Large intestine (tissue), 12 donors: ENCODE results near the gene ADIG. TPM values are rescaled to one million over a fixed set of nuclear protein-coding genes. Genes with fewer than 3 reads are reported as not detected.

Source experiments
- DNase-seq, 2 donors: peaks; one replicate each; pipeline versions ENCODE4 v3.0.0 to v3.0.0-alpha.2; 2013
- H3K27ac ChIP-seq: one replicate; pipeline ENCODE4 v1.5.1; 2013; ENCODE audit warnings: low read length
- H3K27me3 ChIP-seq: 2 replicates; pipeline ENCODE4 v1.6.1; 2013; ENCODE audit warnings: low read length; ENCODE audit not compliant: control insufficient read depth, insufficient read depth
- H3K36me3 ChIP-seq: 2 replicates; pipeline ENCODE4 v1.6.1; 2013; ENCODE audit warnings: low read length; ENCODE audit not compliant: control insufficient read depth, insufficient read depth
- H3K4me1 ChIP-seq: one replicate; pipeline ENCODE4 v1.6.1; 2013; ENCODE audit warnings: low read length; ENCODE audit not compliant: control insufficient read depth, insufficient read depth
- H3K4me3 ChIP-seq: one replicate; pipeline ENCODE4 v1.5.1; 2013; ENCODE audit warnings: low read length
- H3K9me3 ChIP-seq: one replicate; pipeline ENCODE4 v1.6.1; 2013; ENCODE audit warnings: mild to moderate bottlenecking, low read depth, low read length, moderate library complexity; ENCODE audit not compliant: control insufficient read depth
- WGBS: methylation state at CpG from one replicate; pipeline ENCODE4 v1.1.5; 2013; ENCODE audit warnings: low lambda C conversion rate; ENCODE audit not compliant: insufficient coverage; 5-methylcytosine and 5-hydroxymethylcytosine counted together
- long read RNA-seq, 11 donors: transcript quantifications; one replicate each; lab custom pipeline, GENCODE V29; 2026
- polyA plus RNA-seq: library from polyadenylated mRNA; unstranded; fragments of 120-200 nt; gene quantifications from one replicate; pipeline ENCODE4 v1.2.1, GENCODE V29; 2013

ADIG gene
- not detected for polyA plus RNA-seq
- long read RNA-seq, donor 1 = 0 reads
- long read RNA-seq, donor 2 = 0 reads
- long read RNA-seq, donor 3 = 0 reads
- long read RNA-seq, donor 4 = 0 reads
- long read RNA-seq, donor 5 = 0 reads
- long read RNA-seq, donor 6 = 0 reads
- long read RNA-seq, donor 7 = 0 reads
- long read RNA-seq, donor 8 = 0 reads
- long read RNA-seq, donor 9 = 0 reads
- long read RNA-seq, donor 10 = 0 reads
- long read RNA-seq, donor 11 = 0 reads

- Histone ChIP-seq H3K4me1 (no peaks in the 10 kb centered on the region), H3K9me3 (no peaks in the 10 kb centered on the region), H3K27me3 (peaks cover 14% of the 10 kb centered on the region), H3K4me3 (no peak within 1 kb of the TSS), H3K36me3 (peaks cover 13% of the 10 kb centered on the region), H3K27ac (no peak within 1 kb of the TSS)
- DNase-seq = no peak
- 83% methylated on average over 1 of the region's 5 CpGs for WGBS
These were observed at the start of gene ADIG for GRCh38 chr20:38581013-38581412. TSS of gene ADIG (plus strand) at chr20:38581197. CDS start at chr20:38581251, 54 bp downstream.

GRCh38 chr20:38534756-38535155, 46.2 kb upstream of the ADIG start:
- WGBS = no CpG with 5 or more reads among the region's 11 CpGs
- no peaks in the 10 kb centered on the region for H3K27me3 ChIP-seq

GRCh38 chr20:38536310-38536709, 44.7 kb upstream of the ADIG start:
- no peak overlapping the region for H3K27ac ChIP-seq
- no peak overlapping the region for H3K4me3 ChIP-seq
- H3K4me1 ChIP-seq = no peaks in the 10 kb centered on the region
- peaks cover 61% of the 10 kb centered on the region for H3K36me3 ChIP-seq
- WGBS = 100% methylated on average over 2 of the region's 2 CpGs
- H3K27me3 ChIP-seq = no peaks in the 10 kb centered on the region
- no peak for DNase-seq
- no peaks in the 10 kb centered on the region for H3K9me3 ChIP-seq

More at GRCh38 chr20:38534756-38535155, 46.2 kb upstream of the ADIG start:
- no peaks in the 10 kb centered on the region for H3K4me1 ChIP-seq
- H3K4me3 ChIP-seq = no peak overlapping the region
- no peak overlapping the region for H3K27ac ChIP-seq
- DNase-seq = no peak
- H3K36me3 ChIP-seq = peaks cover 51% of the 10 kb centered on the region
- no peaks in the 10 kb centered on the region for H3K9me3 ChIP-seq

GRCh38 chr20:38537176-38537575, 43.8 kb upstream of the ADIG start:
- Histone ChIP-seq H3K36me3 (peaks cover 70% of the 10 kb centered on the region), H3K4me3 (no peak overlapping the region), H3K4me1 (no peaks in the 10 kb centered on the region), H3K27me3 (no peaks in the 10 kb centered on the region), H3K9me3 (no peaks in the 10 kb centered on the region), H3K27ac (no peak overlapping the region)
- 100% methylated on average over 1 of the region's 1 CpG for WGBS
- DNase-seq = no peak

GRCh38 chr20:38538789-38539188, 42.2 kb upstream of the ADIG start:
- WGBS = 83% methylated on average over 1 of the region's 2 CpGs
- no peak overlapping the region for H3K27ac ChIP-seq
- peaks cover 77% of the 10 kb centered on the region for H3K36me3 ChIP-seq
- no peaks in the 10 kb centered on the region for H3K4me1 ChIP-seq
- H3K9me3 ChIP-seq = no peaks in the 10 kb centered on the region
- no peak overlapping the region for H3K4me3 ChIP-seq
- H3K27me3 ChIP-seq = no peaks in the 10 kb centered on the region
- DNase-seq = no peak

GRCh38 chr20:38543014-38543906, 37.7 kb upstream of the ADIG start:
- no peaks in the 10 kb centered on the region for H3K27me3 ChIP-seq
- H3K27ac ChIP-seq = no peak overlapping the region
- WGBS = 90% methylated on average over 3 of the region's 7 CpGs
- peaks cover 82% of the 10 kb centered on the region for H3K36me3 ChIP-seq
- no peaks in the 10 kb centered on the region for H3K4me1 ChIP-seq
- DNase-seq = no peak
- H3K4me3 ChIP-seq = no peak overlapping the region
- H3K9me3 ChIP-seq = no peaks in the 10 kb centered on the region

- 100% methylated on average over 2 of the region's 2 CpGs for WGBS
- Histone ChIP-seq H3K27me3 (no peaks in the 10 kb centered on the region), H3K4me3 (no peak overlapping the region), H3K9me3 (no peaks in the 10 kb centered on the region), H3K36me3 (peaks cover 75% of the 10 kb centered on the region), H3K27ac (no peak overlapping the region), H3K4me1 (no peaks in the 10 kb centered on the region)
- DNase-seq = no peak
These were observed 35.2 kb upstream of the ADIG start for GRCh38 chr20:38545771-38546170.

- Histone ChIP-seq H3K36me3 (peaks cover 73% of the 10 kb centered on the region), H3K4me3 (no peak overlapping the region), H3K9me3 (no peaks in the 10 kb centered on the region), H3K27me3 (no peaks in the 10 kb centered on the region), H3K27ac (no peak overlapping the region), H3K4me1 (no peaks in the 10 kb centered on the region)
- no peak for DNase-seq
- 100% methylated on average over 2 of the region's 3 CpGs for WGBS
These were observed 33.5 kb upstream of the ADIG start for GRCh38 chr20:38547288-38548085.

- Histone ChIP-seq H3K4me3 (no peak overlapping the region), H3K4me1 (no peaks in the 10 kb centered on the region), H3K27ac (no peak overlapping the region), H3K27me3 (no peaks in the 10 kb centered on the region), H3K36me3 (peaks cover 71% of the 10 kb centered on the region), H3K9me3 (no peaks in the 10 kb centered on the region)
- no peak for DNase-seq
- 100% methylated on average over 2 of the region's 3 CpGs for WGBS
These were observed 32.5 kb upstream of the ADIG start for GRCh38 chr20:38548356-38549083.

- DNase-seq = no peak
- no peak overlapping the region for H3K4me3 ChIP-seq
- H3K36me3 ChIP-seq = peaks cover 71% of the 10 kb centered on the region
- H3K9me3 ChIP-seq = no peaks in the 10 kb centered on the region
- H3K27ac ChIP-seq = no peak overlapping the region
- no peaks in the 10 kb centered on the region for H3K4me1 ChIP-seq
- H3K27me3 ChIP-seq = no peaks in the 10 kb centered on the region
- WGBS = no CpG with 5 or more reads among the region's 1 CpG
These were observed 30.7 kb upstream of the ADIG start for GRCh38 chr20:38550274-38550673.
